Lower leg skin (tissue), 3 donors: ENCODE data around the gene PLCB1.

Experiments used
- POLR2A ChIP-seq, 2 donors: fragments of 450-650 bp; IDR thresholded peaks; one replicate each; pipeline ENCODE4 v1.6.1; 2016 to 2017; ENCODE audit warnings: antibody characterized with exemption in 2 of 2, mild to moderate bottlenecking in 1 of 2, moderate library complexity in 1 of 2
- TF ChIP-seq, protein P1 (sequence below), 3 donors: fragments of 450-650 bp; IDR thresholded peaks; one replicate each; pipeline ENCODE4 v1.5.1; 2016; ENCODE audit warnings: antibody characterized with exemption in 3 of 3, mild to moderate bottlenecking in 3 of 3, moderate library complexity in 2 of 3

DNA sequence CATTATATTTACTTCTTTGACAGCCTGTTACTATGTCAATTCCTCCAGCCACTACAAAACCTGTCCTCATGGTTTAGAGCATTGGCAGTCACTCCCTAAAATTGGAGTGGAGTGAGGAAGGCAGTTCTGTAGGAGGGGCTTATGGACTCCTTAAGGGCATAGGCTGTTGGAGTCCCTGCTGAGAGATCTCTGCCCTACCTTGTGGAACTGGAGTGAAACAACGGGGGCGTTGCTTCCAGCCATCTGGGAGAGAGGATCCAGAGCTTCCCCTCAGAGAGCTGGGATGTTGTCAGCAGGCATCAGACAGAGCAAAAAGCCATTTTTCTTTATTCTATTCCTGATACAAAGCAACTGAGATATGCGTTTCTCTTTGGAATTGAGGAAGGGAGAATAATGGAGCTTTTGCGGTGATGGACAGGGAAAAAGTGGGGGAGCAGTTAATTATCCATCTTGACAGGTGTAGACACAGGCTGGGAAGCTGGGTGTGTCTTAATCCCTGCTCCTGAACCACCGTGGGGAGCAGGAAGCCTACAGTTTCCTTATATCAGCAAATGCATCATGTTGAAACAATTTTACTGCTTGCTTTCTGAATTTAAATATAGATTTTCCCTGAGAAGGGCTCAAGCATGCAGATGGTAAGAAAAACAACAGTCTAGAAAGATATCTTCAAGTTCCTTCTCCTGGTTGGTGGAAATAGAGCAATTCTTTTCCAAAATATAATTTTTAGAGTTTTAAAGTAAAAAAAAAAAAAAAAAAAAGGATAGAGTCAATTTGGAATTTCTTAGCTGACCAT lies 402.5 kb downstream of the PLCB1 start:
- TF ChIP-seq, protein P1, sequence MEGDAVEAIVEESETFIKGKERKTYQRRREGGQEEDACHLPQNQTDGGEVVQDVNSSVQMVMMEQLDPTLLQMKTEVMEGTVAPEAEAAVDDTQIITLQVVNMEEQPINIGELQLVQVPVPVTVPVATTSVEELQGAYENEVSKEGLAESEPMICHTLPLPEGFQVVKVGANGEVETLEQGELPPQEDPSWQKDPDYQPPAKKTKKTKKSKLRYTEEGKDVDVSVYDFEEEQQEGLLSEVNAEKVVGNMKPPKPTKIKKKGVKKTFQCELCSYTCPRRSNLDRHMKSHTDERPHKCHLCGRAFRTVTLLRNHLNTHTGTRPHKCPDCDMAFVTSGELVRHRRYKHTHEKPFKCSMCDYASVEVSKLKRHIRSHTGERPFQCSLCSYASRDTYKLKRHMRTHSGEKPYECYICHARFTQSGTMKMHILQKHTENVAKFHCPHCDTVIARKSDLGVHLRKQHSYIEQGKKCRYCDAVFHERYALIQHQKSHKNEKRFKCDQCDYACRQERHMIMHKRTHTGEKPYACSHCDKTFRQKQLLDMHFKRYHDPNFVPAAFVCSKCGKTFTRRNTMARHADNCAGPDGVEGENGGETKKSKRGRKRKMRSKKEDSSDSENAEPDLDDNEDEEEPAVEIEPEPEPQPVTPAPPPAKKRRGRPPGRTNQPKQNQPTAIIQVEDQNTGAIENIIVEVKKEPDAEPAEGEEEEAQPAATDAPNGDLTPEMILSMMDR (IDR thresholded peaks at IDR 0.05), result no peak
- TF ChIP-seq POLR2A (IDR thresholded peaks at IDR 0.05), result no peak
